Upper lobe of left lung (tissue), 6 donors: ENCODE data around the gene DNAJC16. TPM values are rescaled to one million over a fixed set of nuclear protein-coding genes. Genes with fewer than 3 reads are reported as not detected.

Experiments
- ATAC-seq, 2 donors: fragments of 200-7000 bp; cut with Tn5 transposase; one replicate each; pipeline ENCODE4 v1.9.1; 2022; ENCODE audit warnings: mild to moderate bottlenecking in 2 of 2, moderate library complexity in 2 of 2; ENCODE audit not compliant: low FRiP score in 2 of 2
- DNase-seq, 2 donors: peaks; one replicate each; pipeline ENCODE4 v3.0.0-alpha.2; 2019 to 2020
- H3K27ac ChIP-seq, 4 donors: fragments of 200-600 bp; sonication (generic); one replicate each; pipeline ENCODE4 v1.5.1; 2016 to 2019
- H3K27me3 ChIP-seq, 4 donors: fragments of 200-600 bp; sonication (generic); one replicate each; pipeline ENCODE4 v1.5.1; 2017 to 2019
- H3K36me3 ChIP-seq, 4 donors: fragments of 200-600 bp; sonication (generic); one replicate each; pipeline ENCODE4 v1.5.1; 2016 to 2019
- H3K4me1 ChIP-seq, 4 donors: fragments of 200-600 bp; sonication (generic); one replicate each; pipeline ENCODE4 v1.5.1; 2018 to 2019
- H3K4me3 ChIP-seq, 4 donors: fragments of 200-600 bp; sonication (generic); one replicate each; pipeline ENCODE4 v1.5.1; 2017 to 2019; ENCODE audit warnings: mild to moderate bottlenecking in 2 of 4, moderate library complexity in 1 of 4
- H3K9me3 ChIP-seq, 4 donors: fragments of 200-600 bp; sonication (generic); one replicate each; pipeline ENCODE4 v1.5.1; 2018 to 2019
- EP300 ChIP-seq, 4 donors: sonication (generic); formaldehyde crosslinking; IDR thresholded peaks; one replicate each; pipeline ENCODE4 v1.5.1; 2017; ENCODE audit warnings: antibody characterized with exemption in 4 of 4, control low read depth in 2 of 4
- POLR2A ChIP-seq, 4 donors: fragments of 450-650 bp; IDR thresholded peaks; one replicate each; pipeline ENCODE4 v1.5.1; 2016 to 2017; ENCODE audit warnings: antibody characterized with exemption in 4 of 4, mild to moderate bottlenecking in 2 of 4
- POLR2AphosphoS5 ChIP-seq, 2 donors: sonication (generic); formaldehyde crosslinking; IDR thresholded peaks; one replicate each; pipeline ENCODE4 v1.5.1; 2017; ENCODE audit warnings: antibody characterized with exemption in 2 of 2
- WGBS, 2 donors: methylation state at CpG; one replicate each; pipeline ENCODE4 v1.1.5; 2017 to 2018; 5-methylcytosine and 5-hydroxymethylcytosine counted together
- total RNA-seq, 6 donors: library from RNA; depleted of rRNA in 4 of 6; stranded (reverse); fragments of >200 nt in 4 of 6; gene quantifications; one replicate each; pipeline versions ENCODE4 v1.1.0 to v1.2.1, GENCODE V29; 2016 to 2021
- TF ChIP-seq, protein P1 (sequence below), 6 experiments: fragments of 450-650 bp in 4 of 6; fragments of 200-600 bp in 2 of 6; sonication (generic) in 2 of 6; IDR thresholded peaks; one replicate each; pipeline ENCODE4 v1.5.1; 2016 to 2019; ENCODE audit warnings: antibody characterized with exemption in 6 of 6
- donor health status: DM: no; HTN: no; CAD: no; lungs with moderate emphysema.
- donor health status: DM: no; HTN: yes; CAD: no; lungs with severe emphysema.

The DNAJC16 gene
- total RNA-seq, 6 donors from 2014 or later, result 12.7 to 23.0 (median 17.1) TPM

DNA sequence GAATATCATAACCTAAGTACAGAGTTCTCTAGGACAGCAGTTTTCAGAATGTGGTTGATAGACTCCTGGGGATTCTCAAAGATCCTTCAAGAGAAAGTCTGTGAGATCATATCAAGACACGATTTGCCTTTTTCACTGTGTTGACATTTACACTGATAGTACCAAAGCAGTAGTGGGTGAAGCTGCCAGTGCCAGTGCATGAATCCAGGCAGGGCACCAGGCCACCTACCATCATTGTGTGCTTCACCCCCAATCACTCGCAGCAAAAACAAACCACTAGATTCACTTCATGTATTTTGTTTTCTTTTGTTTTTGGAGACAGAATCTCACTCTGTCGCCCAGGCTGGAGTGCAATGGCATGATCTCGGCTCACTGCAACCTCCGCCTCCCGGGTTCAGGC is 23.9 kb downstream of the DNAJC16 start:
- H3K27ac ChIP-seq, result no peak overlapping the region
- H3K4me3 ChIP-seq, result no peak overlapping the region
- no peak for ATAC-seq
- TF ChIP-seq POLR2AphosphoS5 (IDR thresholded peaks at IDR 0.05) (no peak), POLR2A (IDR thresholded peaks at IDR 0.05) (no peak), EP300 (IDR thresholded peaks at IDR 0.05) (no peak)
- TF ChIP-seq, protein P1, sequence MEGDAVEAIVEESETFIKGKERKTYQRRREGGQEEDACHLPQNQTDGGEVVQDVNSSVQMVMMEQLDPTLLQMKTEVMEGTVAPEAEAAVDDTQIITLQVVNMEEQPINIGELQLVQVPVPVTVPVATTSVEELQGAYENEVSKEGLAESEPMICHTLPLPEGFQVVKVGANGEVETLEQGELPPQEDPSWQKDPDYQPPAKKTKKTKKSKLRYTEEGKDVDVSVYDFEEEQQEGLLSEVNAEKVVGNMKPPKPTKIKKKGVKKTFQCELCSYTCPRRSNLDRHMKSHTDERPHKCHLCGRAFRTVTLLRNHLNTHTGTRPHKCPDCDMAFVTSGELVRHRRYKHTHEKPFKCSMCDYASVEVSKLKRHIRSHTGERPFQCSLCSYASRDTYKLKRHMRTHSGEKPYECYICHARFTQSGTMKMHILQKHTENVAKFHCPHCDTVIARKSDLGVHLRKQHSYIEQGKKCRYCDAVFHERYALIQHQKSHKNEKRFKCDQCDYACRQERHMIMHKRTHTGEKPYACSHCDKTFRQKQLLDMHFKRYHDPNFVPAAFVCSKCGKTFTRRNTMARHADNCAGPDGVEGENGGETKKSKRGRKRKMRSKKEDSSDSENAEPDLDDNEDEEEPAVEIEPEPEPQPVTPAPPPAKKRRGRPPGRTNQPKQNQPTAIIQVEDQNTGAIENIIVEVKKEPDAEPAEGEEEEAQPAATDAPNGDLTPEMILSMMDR (IDR thresholded peaks at IDR 0.05), result no peak
- no peaks in the 10 kb centered on the region for H3K27me3 ChIP-seq
- 82 to 92% methylated on average over 6 of the region's 6 CpGs for WGBS, 2 donors
- peaks cover 10 to 57% (median 25%) of the 10 kb centered on the region in 4 donors for H3K36me3 ChIP-seq
- no peaks in the 10 kb centered on the region for H3K4me1 ChIP-seq
- no peaks in the 10 kb centered on the region for H3K9me3 ChIP-seq
- DNase-seq, result no peak

DNA sequence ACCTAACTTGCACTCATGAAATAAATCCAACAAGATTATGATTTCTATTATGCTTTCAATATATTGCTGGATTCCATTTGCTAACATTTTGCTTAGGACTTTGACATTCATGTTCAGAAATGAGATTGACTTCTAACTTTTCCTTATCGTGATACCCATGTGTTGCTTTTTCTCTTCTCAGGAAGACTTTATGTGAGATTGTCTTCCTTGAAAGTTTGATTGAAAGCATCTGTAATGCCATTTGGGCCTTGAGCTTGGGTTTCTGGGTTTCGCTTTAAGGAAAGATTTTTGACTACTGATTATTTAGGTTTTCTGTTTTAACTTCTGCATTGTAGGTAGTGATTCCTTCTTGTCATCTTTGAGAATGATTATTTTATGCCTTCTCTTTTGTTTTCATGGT is 30.4 kb downstream of the DNAJC16 start:
- H3K4me3 ChIP-seq, result no peak overlapping the region

GRCh38 chr1:15557594-15557993 is 30.9 kb downstream of the DNAJC16 start:
- Histone ChIP-seq H3K9me3 (no peaks in the 10 kb centered on the region), H3K27me3 (no peaks in the 10 kb centered on the region), H3K4me1 (no peaks in the 10 kb centered on the region), H3K27ac (no peak overlapping the region), H3K36me3 (peaks cover 3 to 37% (median 21%) of the 10 kb centered on the region in 4 donors), H3K4me3 (no peak overlapping the region)
- TF ChIP-seq POLR2AphosphoS5 (IDR thresholded peaks at IDR 0.05), result no peak
- TF ChIP-seq EP300 (IDR thresholded peaks at IDR 0.05), result no peak
- no peak for TF ChIP-seq POLR2A (IDR thresholded peaks at IDR 0.05)
- TF ChIP-seq, protein P1 (IDR thresholded peaks at IDR 0.05), result no peak
- ATAC-seq, result no peak
- 80 to 88% methylated on average over 2 of the region's 2 CpGs for WGBS, 2 donors
- DNase-seq, result no peak

More for the DNA sequence above, 30.4 kb downstream of the DNAJC16 start:
- Histone ChIP-seq H3K27ac (no peak overlapping the region), H3K9me3 (no peaks in the 10 kb centered on the region), H3K4me1 (no peaks in the 10 kb centered on the region), H3K27me3 (no peaks in the 10 kb centered on the region), H3K36me3 (peaks cover 2 to 33% (median 16%) of the 10 kb centered on the region in 4 donors)
- WGBS, 2 donors, result 95 to 98% methylated on average over 2 of the region's 2 CpGs
- ATAC-seq (no peak), DNase-seq (no peak)
- TF ChIP-seq EP300 (IDR thresholded peaks at IDR 0.05), result no peak
- no peak for TF ChIP-seq POLR2AphosphoS5 (IDR thresholded peaks at IDR 0.05)
- TF ChIP-seq, protein P1 (IDR thresholded peaks at IDR 0.05), result no peak
- no peak for TF ChIP-seq POLR2A (IDR thresholded peaks at IDR 0.05)

GRCh38 chr1:15558516-15558915 is 31.9 kb downstream of the DNAJC16 start:
- H3K4me3 ChIP-seq, result no peak overlapping the region
- no peaks in the 10 kb centered on the region for H3K27me3 ChIP-seq
- ATAC-seq (no peak), DNase-seq (no peak)
- TF ChIP-seq, protein P1 (IDR thresholded peaks at IDR 0.05), result no peak
- no peak for TF ChIP-seq POLR2AphosphoS5 (IDR thresholded peaks at IDR 0.05)
- no peak for TF ChIP-seq POLR2A (IDR thresholded peaks at IDR 0.05)
- TF ChIP-seq EP300 (IDR thresholded peaks at IDR 0.05), result no peak
- H3K36me3 ChIP-seq, result peaks cover 7 to 44% (median 25%) of the 10 kb centered on the region in 4 donors
- H3K27ac ChIP-seq, result no peak overlapping the region
- no peaks in the 10 kb centered on the region for H3K9me3 ChIP-seq
- 92% methylated on average over 4 of the region's 4 CpGs for WGBS, 2 donors
- H3K4me1 ChIP-seq, result no peaks in the 10 kb centered on the region

DNA sequence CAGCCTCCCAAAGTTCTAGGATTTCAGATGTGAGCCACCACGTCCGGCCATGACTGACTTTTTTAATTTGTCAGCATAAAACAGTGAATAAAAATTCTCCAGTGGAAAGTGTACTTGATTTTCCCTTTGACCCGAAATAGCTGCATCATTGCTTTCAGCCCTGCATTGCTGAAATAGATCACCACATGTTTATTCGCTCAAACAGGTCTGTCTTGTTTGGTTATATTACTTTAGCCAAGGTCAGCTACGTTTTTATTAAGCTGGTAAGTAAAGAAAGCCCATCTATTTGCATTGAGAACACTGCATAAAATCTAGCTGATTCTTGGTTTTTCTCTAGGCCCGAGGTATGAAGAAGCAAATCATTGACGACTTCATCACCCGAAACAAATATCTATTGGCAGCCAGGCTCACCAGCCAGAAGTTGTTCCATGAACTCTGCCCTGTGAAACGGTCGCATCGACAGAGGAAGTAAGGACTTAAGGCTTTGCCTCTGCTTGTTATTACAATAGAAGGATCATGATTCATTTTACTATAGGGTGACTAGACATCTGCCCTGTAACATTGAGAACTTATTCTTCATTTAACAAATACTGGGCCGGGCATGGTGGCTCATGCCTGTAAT is 32.7 kb downstream of the DNAJC16 start:
- no peaks in the 10 kb centered on the region for H3K9me3 ChIP-seq
- 90% methylated on average over 12 of the region's 12 CpGs for WGBS, 2 donors
- DNase-seq, result no peak
- no peak for ATAC-seq
- TF ChIP-seq, protein P1 (IDR thresholded peaks at IDR 0.05), result no peak
- TF ChIP-seq POLR2A (IDR thresholded peaks at IDR 0.05) (no peak), POLR2AphosphoS5 (IDR thresholded peaks at IDR 0.05) (no peak), EP300 (IDR thresholded peaks at IDR 0.05) (no peak)
- H3K36me3 ChIP-seq, result peaks cover 12 to 52% (median 32%) of the 10 kb centered on the region in 4 donors
- no peaks in the 10 kb centered on the region for H3K4me1 ChIP-seq
- no peaks in the 10 kb centered on the region for H3K27me3 ChIP-seq
- no peak overlapping the region for H3K4me3 ChIP-seq
- no peak overlapping the region for H3K27ac ChIP-seq
